Thoracic aorta (tissue), 2 donors: ENCODE measurements around the gene UIMC1. TPM values are rescaled to one million over a fixed set of nuclear protein-coding genes. Genes with fewer than 3 reads are reported as not detected.

Experiments used
- ATAC-seq: fragments of 150-250 bp; one replicate; pipeline ENCODE4 v1.8.0; 2017; ENCODE audit warnings: low read depth; ENCODE audit not compliant: insufficient number of reproducible peaks, low FRiP score
- DNase-seq: peaks from one replicate; pipeline ENCODE4 v3.0.0-alpha.2; 2020; ENCODE audit warnings: low spot score
- H3K27ac ChIP-seq, 2 donors: fragments of 200-600 bp; sonication (generic); 1 replicate in 1 of 2; 2 replicates in 1 of 2; pipeline ENCODE4 v1.5.1; 2016; ENCODE audit warnings: mild to moderate bottlenecking in 2 of 2, moderate library complexity in 2 of 2
- H3K27me3 ChIP-seq: fragments of 200-600 bp; sonication (generic); replicated peaks from 2 replicates; pipeline ENCODE4 v1.6.0; 2016; ENCODE audit warnings: mild to moderate bottlenecking; ENCODE audit not compliant: insufficient read depth
- H3K36me3 ChIP-seq: fragments of 200-600 bp; sonication (generic); one replicate; pipeline ENCODE4 v1.5.1; 2016
- H3K4me1 ChIP-seq, 2 donors: fragments of 200-600 bp; sonication (generic); 1 replicate in 1 of 2; 2 replicates in 1 of 2; pipeline versions ENCODE4 v1.5.1 to v1.6.0; 2016; ENCODE audit warnings: low read depth in 2 of 2, mild to moderate bottlenecking in 1 of 2; ENCODE audit not compliant: control insufficient read depth in 1 of 2
- H3K4me3 ChIP-seq: fragments of 200-600 bp; sonication (generic); 2 replicates; pipeline ENCODE4 v1.5.1; 2016; ENCODE audit warnings: mild to moderate bottlenecking
- H3K9me3 ChIP-seq: fragments of 200-600 bp; sonication (generic); 2 replicates; pipeline ENCODE4 v1.5.1; 2016
- CTCF ChIP-seq: fragments of 200-600 bp; sonication (generic); IDR thresholded peaks from one replicate; pipeline ENCODE4 v1.5.1; 2019; ENCODE audit warnings: antibody characterized with exemption
- total RNA-seq, 2 donors: library from RNA; depleted of rRNA; stranded (reverse); fragments of >200 nt; gene quantifications; one replicate each; pipeline versions ENCODE4 v1.1.0 to v1.2.3, GENCODE V29; 2016

UIMC1 gene
- total RNA-seq, 2 donors from 2014 or later, result 27.3 to 40.9 TPM

- H3K27me3 ChIP-seq, result no peaks in the 10 kb centered on the region
- no peak for DNase-seq
- H3K9me3 ChIP-seq, result no peaks in the 10 kb centered on the region
These were observed 140.6 kb downstream of the UIMC1 start for GRCh38 chr5:176865964-176866363.

GRCh38 chr5:176864755-176865154 is 141.8 kb downstream of the UIMC1 start:
- DNase-seq (no peak), ATAC-seq (no peak)
- H3K27me3 ChIP-seq, result no peaks in the 10 kb centered on the region
- no peak for TF ChIP-seq CTCF
- H3K36me3 ChIP-seq, result no peaks in the 10 kb centered on the region
- no peaks in the 10 kb centered on the region for H3K4me1 ChIP-seq
- H3K27ac ChIP-seq, result no peak overlapping the region
- H3K4me3 ChIP-seq, result no peak overlapping the region
- H3K9me3 ChIP-seq, result no peaks in the 10 kb centered on the region

More at GRCh38 chr5:176865964-176866363, 140.6 kb downstream of the UIMC1 start:
- Histone ChIP-seq H3K27ac (no peak overlapping the region), H3K4me3 (no peak overlapping the region), H3K36me3 (no peaks in the 10 kb centered on the region), H3K4me1 (no peaks in the 10 kb centered on the region)
- no peak for ATAC-seq
- TF ChIP-seq CTCF, result no peak

- no peak overlapping the region for H3K27ac ChIP-seq
- DNase-seq (no peak), ATAC-seq (no peak)
- TF ChIP-seq CTCF, result no peak
- H3K4me1 ChIP-seq, result no peaks in the 10 kb centered on the region
- no peaks in the 10 kb centered on the region for H3K9me3 ChIP-seq
- H3K36me3 ChIP-seq, result no peaks in the 10 kb centered on the region
- H3K4me3 ChIP-seq, result no peak overlapping the region
- no peaks in the 10 kb centered on the region for H3K27me3 ChIP-seq
These were observed 142.8 kb downstream of the UIMC1 start for GRCh38 chr5:176863765-176864098.

GRCh38 chr5:176863041-176863764 is 143.4 kb downstream of the UIMC1 start:
- DNase-seq, result no peak
- ATAC-seq, result no peak
- Histone ChIP-seq H3K27ac (no peak overlapping the region), H3K4me3 (no peak overlapping the region), H3K36me3 (no peaks in the 10 kb centered on the region), H3K4me1 (no peaks in the 10 kb centered on the region), H3K9me3 (no peaks in the 10 kb centered on the region), H3K27me3 (no peaks in the 10 kb centered on the region)
- no peak for TF ChIP-seq CTCF

- TF ChIP-seq CTCF, result no peak
- DNase-seq (no peak), ATAC-seq (no peak)
- no peaks in the 10 kb centered on the region for H3K9me3 ChIP-seq
- no peaks in the 10 kb centered on the region for H3K4me1 ChIP-seq
- no peaks in the 10 kb centered on the region for H3K36me3 ChIP-seq
- no peaks in the 10 kb centered on the region for H3K27me3 ChIP-seq
- no peak overlapping the region for H3K4me3 ChIP-seq
- H3K27ac ChIP-seq, result no peak overlapping the region
These were observed 144.1 kb downstream of the UIMC1 start for GRCh38 chr5:176862330-176862995.
